B cell (primary cell): ENCODE results near the gene TENM4. TPM values are rescaled to one million over a fixed set of nuclear protein-coding genes. Genes with fewer than 3 reads are reported as not detected.

Experiments used
- ATAC-seq: fragments of 200-7000 bp; cut with Tn5 transposase; one replicate; pipeline ENCODE4 v1.10.0; 2021; ENCODE audit warnings: low read depth, mild to moderate bottlenecking, moderate number of reproducible peaks, moderate library complexity
- CTCF ChIA-PET: fragments of 350-600 bp; sonication (Branson Sonifier 250); formaldehyde crosslinking; loops from one replicate; lab custom pipeline; 2021; ENCODE audit warnings: antibody characterized with exemption, inconsistent platforms; lab: Charles Lee
- POLR2A ChIA-PET: fragments of 350-600 bp; sonication (Branson Sonifier 250); formaldehyde crosslinking; loops from one replicate; lab custom pipeline; 2021; ENCODE audit warnings: antibody characterized with exemption; lab: Charles Lee
- DNase-seq: peaks from one replicate; pipeline ENCODE4 v3.0.0; 2013
- H2AFZ ChIP-seq: 2 replicates; pipeline ENCODE4 v1.6.1; 2012; ENCODE audit warnings: mild to moderate bottlenecking, low read depth, low read length; ENCODE audit not compliant: insufficient read depth, poor library complexity, severe bottlenecking
- H3K27ac ChIP-seq, 2 donors: 1 replicate in 1 of 2; 2 replicates in 1 of 2; pipeline ENCODE4 v1.5.1; 2012 to 2013; ENCODE audit warnings: low read length in 2 of 2, mild to moderate bottlenecking in 2 of 2, moderate library complexity in 1 of 2
- H3K27me3 ChIP-seq, 4 experiments: fragments of 200-600 bp in 1 of 4; sonication (generic) in 1 of 4; replicated peaks in 1 of 4; 1 replicate in 2 of 4; 2 replicates in 2 of 4; pipeline versions ENCODE4 v1.6.1 to v1.7.0; 2013 to 2016; ENCODE audit warnings: low read length in 3 of 4, mild to moderate bottlenecking in 2 of 4, mixed read lengths in 1 of 4, moderate library complexity in 1 of 4; ENCODE audit not compliant: insufficient read depth in 4 of 4, control insufficient read depth in 3 of 4; ENCODE audit errors: control extremely low read depth in 1 of 4
- H3K36me3 ChIP-seq, 2 experiments: replicated peaks in 1 of 2; 1 replicate in 1 of 2; 2 replicates in 1 of 2; pipeline versions ENCODE4 v1.6.1 to v1.7.1; 2013; ENCODE audit warnings: low read length in 1 of 2; ENCODE audit not compliant: insufficient read depth in 2 of 2, control insufficient read depth in 1 of 2; ENCODE audit errors: control extremely low read depth in 1 of 2, extremely low read depth in 1 of 2
- H3K4me1 ChIP-seq, 2 donors: fragments of 200-600 bp in 1 of 2; sonication (generic) in 1 of 2; 1 replicate in 1 of 2; 2 replicates in 1 of 2; pipeline versions ENCODE4 v1.5.1 to v1.6.1; 2013 to 2017; ENCODE audit warnings: low read length in 2 of 2; ENCODE audit not compliant: control insufficient read depth in 2 of 2, insufficient read depth in 2 of 2
- H3K4me2 ChIP-seq: replicated peaks from 2 replicates; pipeline ENCODE3; 2012; ENCODE audit warnings: mild to moderate bottlenecking, low read depth, low read length; ENCODE audit not compliant: poor library complexity, severe bottlenecking
- H3K4me3 ChIP-seq, 5 experiments: fragments of 200-600 bp in 1 of 5; sonication (generic) in 1 of 5; 1 replicate in 3 of 5; 2 replicates in 2 of 5; pipeline versions ENCODE4 v1.5.1 to v1.7.0; 2011 to 2016; ENCODE audit warnings: low read length in 4 of 5, mild to moderate bottlenecking in 4 of 5, low read depth in 2 of 5, control low read depth in 1 of 5, moderate library complexity in 1 of 5; ENCODE audit not compliant: insufficient read depth in 1 of 5; ENCODE audit errors: control extremely low read depth in 1 of 5, extremely low read depth in 1 of 5
- H3K79me2 ChIP-seq: fragments of 200-600 bp; sonication (generic); one replicate; pipeline ENCODE4 v1.6.0; 2016; ENCODE audit warnings: low read length; ENCODE audit not compliant: control insufficient read depth, insufficient read depth
- H3K9ac ChIP-seq: fragments of 200-600 bp; sonication (generic); 2 replicates; pipeline ENCODE4 v1.6.1; 2017; ENCODE audit warnings: mild to moderate bottlenecking, low read length, moderate library complexity
- H3K9me3 ChIP-seq, 3 donors: one replicate each; pipeline versions ENCODE4 v1.6.1 to v1.7.1; 2013; ENCODE audit warnings: low read length in 2 of 3; ENCODE audit not compliant: control insufficient read depth in 2 of 3, insufficient read depth in 1 of 3; ENCODE audit errors: control extremely low read depth in 1 of 3
- H4K20me1 ChIP-seq: 2 replicates; pipeline ENCODE4 v1.6.0; 2012; ENCODE audit warnings: mild to moderate bottlenecking, low read length; ENCODE audit not compliant: insufficient read depth, control insufficient read depth, poor library complexity, severe bottlenecking
- H3K27ac Mint-ChIP-seq: one replicate; pipeline ENCODE4 v1.8.0; 2021; ENCODE audit warnings: mixed read lengths
- H3K27me3 Mint-ChIP-seq: one replicate; pipeline ENCODE4 v1.8.0; 2021; ENCODE audit warnings: mixed read lengths
- H3K4me1 Mint-ChIP-seq: one replicate; pipeline ENCODE4 v1.8.0; 2021; ENCODE audit warnings: mixed read lengths
- H3K4me3 Mint-ChIP-seq: one replicate; pipeline ENCODE4 v1.8.0; 2021; ENCODE audit warnings: mixed read lengths
- H3K9me3 Mint-ChIP-seq: one replicate; pipeline ENCODE4 v1.8.0; 2022; ENCODE audit warnings: mixed read lengths; ENCODE audit not compliant: insufficient read depth
- CTCF ChIP-seq: fragments of 200-600 bp; IDR thresholded peaks from one replicate; pipeline ENCODE4 v1.8.0; 2022; ENCODE audit warnings: antibody characterized with exemption, mild to moderate bottlenecking
- EZH2 ChIP-seq: IDR thresholded peaks from 2 replicates; pipeline ENCODE4 v1.6.1; 2012; ENCODE audit warnings: borderline replicate concordance, low read depth, mild to moderate bottlenecking, moderate library complexity, low read length; ENCODE audit not compliant: insufficient read depth, poor library complexity, severe bottlenecking
- whole genome bisulfite sequencing: methylation state at CpG from one replicate; pipeline ENCODE4 v1.1.5; 2013; ENCODE audit warnings: missing lambda C conversion rate; ENCODE audit not compliant: insufficient coverage; 5-methylcytosine and 5-hydroxymethylcytosine counted together
- intact Hi-C: fragments of 100-400 bp; cut with micrococcal nuclease; formaldehyde crosslinking; loops from one replicate; pipeline ENCODE4 v1.10.0; 2022
- polyA plus RNA-seq: library from polyadenylated mRNA; depleted of rRNA; stranded (reverse); fragments of >200 nt; gene quantifications from 2 replicates; pipeline ENCODE4 v1.2.3, GENCODE V29; 2012
- total RNA-seq, 2 donors: library from RNA; stranded (reverse); fragments of 120-200 nt in 1 of 2; gene quantifications; 1 replicate in 1 of 2; 2 replicates in 1 of 2; pipeline versions ENCODE4 v1.2.3 to v1.2.4, GENCODE V29; 2013 to 2022

Gene TENM4
- total and polyA plus RNA-seq, 2 donors (not counting 1 experiment from before 2014, with no cell fraction given): 0.09 to 5.7 TPM

GRCh38 chr11:78740199-78741071, 700.4 kb downstream of the TENM4 start:
- no peak overlapping the region for H3K27ac ChIP-seq
- ChIA-PET CTCF (no interaction called here), POLR2A (no interaction called here)
- no peaks in the 10 kb centered on the region for H3K9me3 ChIP-seq
- H4K20me1 ChIP-seq: no peaks in the 10 kb centered on the region
- no peak overlapping the region for H2AFZ ChIP-seq
- H3K4me1 Mint-ChIP-seq: no peaks in the 10 kb centered on the region
- no peaks in the 10 kb centered on the region for H3K4me1 ChIP-seq
- H3K27me3 Mint-ChIP-seq: no peaks in the 10 kb centered on the region
- H3K79me2 ChIP-seq: no peaks in the 10 kb centered on the region
- ATAC-seq (no peak), DNase-seq (no peak)
- no peak overlapping the region for H3K9ac ChIP-seq
- WGBS: 83% methylated on average over 10 of the region's 12 CpGs
- H3K4me3 Mint-ChIP-seq: no peak overlapping the region
- H3K36me3 ChIP-seq: no peaks in the 10 kb centered on the region
- no peak for TF ChIP-seq EZH2
- TF ChIP-seq CTCF: no peak
- no peak overlapping the region for H3K4me2 ChIP-seq
- no peak overlapping the region for H3K4me3 ChIP-seq
- intact Hi-C loops: no loop called here
- H3K9me3 Mint-ChIP-seq: no peaks in the 10 kb centered on the region
- H3K27me3 ChIP-seq: no peaks in the 10 kb centered on the region
- no peak overlapping the region for H3K27ac Mint-ChIP-seq

GRCh38 chr11:78737891-78738290, 702.9 kb downstream of the TENM4 start:
- POLR2A ChIA-PET: no interaction called here
- H3K27me3 ChIP-seq: no peaks in the 10 kb centered on the region
- no peaks in the 10 kb centered on the region for H3K27me3 Mint-ChIP-seq
- H3K4me2 ChIP-seq: no peak overlapping the region
- ATAC-seq (no peak), DNase-seq (no peak)
- no peaks in the 10 kb centered on the region for H3K9me3 ChIP-seq
- CTCF ChIA-PET: no interaction called here
- H3K9me3 Mint-ChIP-seq: no peaks in the 10 kb centered on the region
- no peak overlapping the region for H3K4me3 Mint-ChIP-seq
- intact Hi-C loops: no loop called here
- H3K4me3 ChIP-seq: no peak overlapping the region
- no peaks in the 10 kb centered on the region for H3K79me2 ChIP-seq
- no CpG with 5 or more reads among the region's 1 CpG for WGBS
- no peaks in the 10 kb centered on the region for H3K4me1 ChIP-seq
- H3K27ac Mint-ChIP-seq: no peak overlapping the region
- TF ChIP-seq CTCF (no peak), EZH2 (no peak)
- no peak overlapping the region for H3K27ac ChIP-seq
- no peak overlapping the region for H2AFZ ChIP-seq
- H3K9ac ChIP-seq: no peak overlapping the region
- H3K4me1 Mint-ChIP-seq: no peaks in the 10 kb centered on the region
- no peaks in the 10 kb centered on the region for H4K20me1 ChIP-seq
- H3K36me3 ChIP-seq: no peaks in the 10 kb centered on the region
